HEK293 (cell line): ENCODE measurements around the gene BRD1.
A peak's percentile ranks its signal among the peaks of the same experiment; 100 is the strongest.

Experiments
- CTCF ChIA-PET: fragments of 350-600 bp; formaldehyde crosslinking; extraction: SDS; loops from one replicate; lab custom pipeline; 2021; ENCODE audit warnings: antibody characterized with exemption; lab: Yijun Ruan, JAX
- POLR2A ChIA-PET: fragments of 300-600 bp; formaldehyde crosslinking; extraction: SDS; loops from one replicate; lab custom pipeline; 2020; ENCODE audit warnings: antibody characterized with exemption, inconsistent platforms; lab: Yijun Ruan, JAX
- H3K27ac ChIP-seq: fragments of 200-500 bp; sonication (Bioruptor generic); 2 replicates; pipeline ENCODE4 v1.5.1; 2014; ENCODE audit warnings: low read depth, low read length, control low read depth, inconsistent platforms; ENCODE audit errors: extremely low read depth
- H3K36me3 ChIP-seq, 2 experiments: fragments of 200-500 bp in 1 of 2; sonication (Bioruptor generic) in 1 of 2; 1 replicate in 1 of 2; 2 replicates in 1 of 2; pipeline ENCODE4 v1.5.1; 2014 to 2017; ENCODE audit warnings: inconsistent platforms in 2 of 2, low read length in 2 of 2; ENCODE audit not compliant: control insufficient read depth in 2 of 2, insufficient read depth in 1 of 2
- H3K4me1 ChIP-seq: fragments of 200-500 bp; sonication (Bioruptor generic); 2 replicates; pipeline ENCODE4 v1.5.1; 2014; ENCODE audit warnings: mild to moderate bottlenecking, low read length, inconsistent platforms; ENCODE audit not compliant: control insufficient read depth, insufficient read depth
- H3K4me3 ChIP-seq: 2 replicates; pipeline ENCODE4 v1.5.1; 2011; ENCODE audit warnings: low read depth, mild to moderate bottlenecking, control low read depth, low read length, moderate library complexity
- H3K9me3 ChIP-seq: fragments of 200-500 bp; sonication (Bioruptor generic); 2 replicates; pipeline ENCODE4 v1.5.1; 2014; ENCODE audit warnings: low read depth, low read length, inconsistent platforms; ENCODE audit not compliant: control insufficient read depth, insufficient read depth
- HOXD13 ChIP-seq: sonication (generic); formaldehyde crosslinking; IDR thresholded peaks from 2 replicates; pipeline ENCODE4 v1.8.0; 2022; ENCODE audit warnings: missing genetic modification reagents, borderline replicate concordance
- REPIN1 ChIP-seq: fragments of 450-650 bp; formaldehyde crosslinking; IDR thresholded peaks from 2 replicates; pipeline ENCODE4 v1.5.1; 2017; ENCODE audit warnings: missing biosample characterization, missing genetic modification characterization, low read depth
- SETDB1 ChIP-seq: IDR thresholded peaks from one replicate; pipeline ENCODE4 v1.6.1; 2017; ENCODE audit warnings: mild to moderate bottlenecking, low read length, moderate library complexity, mixed read lengths; ENCODE audit not compliant: insufficient read length
- YY2 ChIP-seq: fragments of 450-650 bp; formaldehyde crosslinking; IDR thresholded peaks from 2 replicates; pipeline ENCODE4 v1.5.1; 2016; ENCODE audit warnings: missing biosample characterization, missing genetic modification characterization
- ZEB2 ChIP-seq: fragments of 450-650 bp; formaldehyde crosslinking; IDR thresholded peaks from 2 replicates; pipeline ENCODE4 v1.5.1; 2016; ENCODE audit warnings: missing biosample characterization, missing genetic modification characterization
- ZIC2 ChIP-seq: fragments of 450-650 bp; formaldehyde crosslinking; IDR thresholded peaks from 2 replicates; pipeline ENCODE4 v1.5.1; 2016; ENCODE audit warnings: missing biosample characterization, missing genetic modification characterization
- ZNF157 ChIP-seq: fragments of 450-650 bp; formaldehyde crosslinking; IDR thresholded peaks from 2 replicates; pipeline ENCODE4 v1.5.1; 2016; ENCODE audit warnings: missing biosample characterization, missing genetic modification characterization
- ZNF23 ChIP-seq: fragments of 450-650 bp; formaldehyde crosslinking; IDR thresholded peaks from 2 replicates; pipeline ENCODE4 v1.5.1; 2016; ENCODE audit warnings: missing biosample characterization, missing genetic modification characterization, borderline replicate concordance
- ZNF394 ChIP-seq: fragments of 450-650 bp; formaldehyde crosslinking; IDR thresholded peaks from 2 replicates; pipeline ENCODE4 v1.5.1; 2016; ENCODE audit warnings: missing biosample characterization, missing genetic modification characterization, mild to moderate bottlenecking, moderate library complexity, borderline replicate concordance
- ZNF544 ChIP-seq: fragments of 450-650 bp; formaldehyde crosslinking; IDR thresholded peaks from 2 replicates; pipeline ENCODE4 v1.5.0; 2017; ENCODE audit warnings: missing biosample characterization, missing genetic modification characterization
- ZNF571 ChIP-seq: fragments of 450-650 bp; formaldehyde crosslinking; IDR thresholded peaks from 2 replicates; pipeline ENCODE4 v1.5.0; 2017; ENCODE audit warnings: missing biosample characterization, missing genetic modification characterization
- ZNF626 ChIP-seq: fragments of 450-650 bp; sonication (Bioruptor Pico); formaldehyde crosslinking; IDR thresholded peaks from 2 replicates; pipeline ENCODE4 v1.5.1; 2018; ENCODE audit warnings: missing biosample characterization, missing genetic modification characterization, inconsistent platforms
- ZNF658 ChIP-seq: fragments of 450-650 bp; formaldehyde crosslinking; IDR thresholded peaks from 2 replicates; pipeline ENCODE4; 2016; ENCODE audit warnings: missing biosample characterization, missing genetic modification characterization
- ZNF707 ChIP-seq: fragments of 450-650 bp; formaldehyde crosslinking; IDR thresholded peaks from 2 replicates; pipeline ENCODE4 v1.5.1; 2016; ENCODE audit warnings: missing biosample characterization, missing genetic modification characterization
- ZNF768 ChIP-seq: fragments of 450-650 bp; formaldehyde crosslinking; IDR thresholded peaks from 2 replicates; pipeline ENCODE4 v1.5.1; 2018; ENCODE audit warnings: missing biosample characterization, mild to moderate bottlenecking, missing genetic modification characterization
- ZNF792 ChIP-seq: fragments of 450-650 bp; formaldehyde crosslinking; IDR thresholded peaks from 2 replicates; pipeline ENCODE4 v1.5.1; 2016; ENCODE audit warnings: missing biosample characterization, missing genetic modification characterization
- ZSCAN16 ChIP-seq: fragments of 450-650 bp; formaldehyde crosslinking; IDR thresholded peaks from 2 replicates; pipeline ENCODE4 v1.5.1; 2016; ENCODE audit warnings: missing biosample characterization, missing genetic modification characterization
- ZXDB ChIP-seq: fragments of 450-650 bp; formaldehyde crosslinking; IDR thresholded peaks from 2 replicates; pipeline ENCODE4 v1.5.1; 2016; ENCODE audit warnings: missing biosample characterization, missing genetic modification characterization
- TF ChIP-seq, protein P1 (sequence below): fragments of 450-650 bp; formaldehyde crosslinking; IDR thresholded peaks from 2 replicates; pipeline ENCODE4 v1.5.1; 2017; ENCODE audit warnings: missing biosample characterization, mild to moderate bottlenecking, missing genetic modification characterization, moderate library complexity
- TF ChIP-seq, protein P2 (sequence below): fragments of 450-650 bp; formaldehyde crosslinking; IDR thresholded peaks from 2 replicates; pipeline ENCODE4 v1.5.1; 2017; ENCODE audit warnings: missing biosample characterization, missing genetic modification characterization
- TF ChIP-seq, protein P3 (sequence below): fragments of 450-650 bp; formaldehyde crosslinking; conservative IDR thresholded peaks from 2 replicates; pipeline ENCODE4 v1.5.1; 2016; ENCODE audit warnings: low read depth, missing biosample characterization, missing genetic modification characterization

Gene BRD1

DNA sequence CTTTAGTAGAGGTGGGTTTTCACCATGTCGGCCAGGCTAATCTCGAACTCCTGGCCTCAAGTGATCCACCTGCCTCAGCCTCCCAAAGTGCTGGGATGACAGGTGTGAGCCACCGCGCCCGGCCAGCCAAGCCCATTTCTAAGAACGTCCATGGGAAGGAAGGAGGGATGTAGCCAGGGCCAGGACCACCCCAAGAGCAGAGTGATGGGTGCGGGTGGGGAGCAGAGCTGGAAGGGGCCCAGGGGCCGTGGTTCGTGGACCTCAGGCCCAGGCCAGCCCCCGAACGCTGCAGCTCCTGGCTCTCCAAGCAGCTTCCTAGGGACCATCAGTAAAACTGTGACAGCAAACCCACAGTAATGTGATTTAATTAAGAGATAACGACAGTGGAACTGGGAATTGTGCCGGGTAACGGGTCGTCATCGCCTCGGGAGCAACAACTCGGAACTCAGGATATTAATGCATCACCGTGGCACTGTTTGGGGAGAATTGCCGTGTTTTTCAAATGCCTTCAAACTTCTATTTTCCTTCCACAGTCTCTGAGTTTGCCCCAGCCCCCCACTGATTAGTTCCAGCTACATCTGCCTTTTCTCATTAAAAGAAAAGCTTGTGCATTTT is 74.3 kb downstream of the BRD1 start (continued):
- TF ChIP-seq ZNF157 (tag by site-specific recombination) (no peak), ZNF658 (tag by site-specific recombination) (no peak)

DNA sequence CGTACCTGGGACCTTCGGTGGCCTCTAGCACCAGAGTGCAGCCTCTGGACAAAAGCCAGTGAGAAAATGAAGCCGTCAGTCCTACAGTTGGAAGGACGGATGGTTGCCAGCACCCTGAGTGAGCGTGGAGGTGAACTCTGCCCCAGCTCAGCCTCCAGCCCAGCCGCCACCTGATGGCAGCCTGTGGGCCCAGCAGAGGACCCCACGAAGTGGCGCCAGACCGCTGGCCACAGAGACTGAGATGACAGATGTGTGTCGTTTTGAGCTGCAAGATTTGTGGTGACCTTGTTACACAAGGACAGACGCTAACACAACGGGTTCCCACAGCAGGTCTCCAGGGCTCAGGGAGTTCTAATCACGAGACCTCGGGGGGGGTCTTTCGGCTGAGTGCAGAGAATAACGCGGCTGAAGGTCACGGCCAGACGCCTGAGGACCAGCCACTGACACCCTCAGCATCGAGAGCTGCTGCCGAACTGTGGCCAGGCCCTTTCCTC is 75.0 kb downstream of the BRD1 start:
- POLR2A ChIA-PET: interaction anchor here (0.6 kb wide), 1 partner anchor 118 kb away, joined by 3 read pairs; no protein-coding TSS in a partner anchor
- Histone ChIP-seq H3K9me3 (no peaks in the 10 kb centered on the region), H3K4me3 (no peak overlapping the region), H3K36me3 (no peaks in the 10 kb centered on the region), H3K4me1 (no peaks in the 10 kb centered on the region), H3K27ac (no peak overlapping the region)
- TF ChIP-seq, protein P1, sequence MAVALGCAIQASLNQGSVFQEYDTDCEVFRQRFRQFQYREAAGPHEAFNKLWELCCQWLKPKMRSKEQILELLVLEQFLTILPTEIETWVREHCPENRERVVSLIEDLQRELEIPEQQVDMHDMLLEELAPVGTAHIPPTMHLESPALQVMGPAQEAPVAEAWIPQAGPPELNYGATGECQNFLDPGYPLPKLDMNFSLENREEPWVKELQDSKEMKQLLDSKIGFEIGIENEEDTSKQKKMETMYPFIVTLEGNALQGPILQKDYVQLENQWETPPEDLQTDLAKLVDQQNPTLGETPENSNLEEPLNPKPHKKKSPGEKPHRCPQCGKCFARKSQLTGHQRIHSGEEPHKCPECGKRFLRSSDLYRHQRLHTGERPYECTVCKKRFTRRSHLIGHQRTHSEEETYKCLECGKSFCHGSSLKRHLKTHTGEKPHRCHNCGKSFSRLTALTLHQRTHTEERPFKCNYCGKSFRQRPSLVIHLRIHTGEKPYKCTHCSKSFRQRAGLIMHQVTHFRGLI (tag by site-specific recombination): no peak
- peak; percentile 51; the same call in 1 of the 2 replicates for TF ChIP-seq ZIC2
- CTCF ChIA-PET: no interaction called here

DNA sequence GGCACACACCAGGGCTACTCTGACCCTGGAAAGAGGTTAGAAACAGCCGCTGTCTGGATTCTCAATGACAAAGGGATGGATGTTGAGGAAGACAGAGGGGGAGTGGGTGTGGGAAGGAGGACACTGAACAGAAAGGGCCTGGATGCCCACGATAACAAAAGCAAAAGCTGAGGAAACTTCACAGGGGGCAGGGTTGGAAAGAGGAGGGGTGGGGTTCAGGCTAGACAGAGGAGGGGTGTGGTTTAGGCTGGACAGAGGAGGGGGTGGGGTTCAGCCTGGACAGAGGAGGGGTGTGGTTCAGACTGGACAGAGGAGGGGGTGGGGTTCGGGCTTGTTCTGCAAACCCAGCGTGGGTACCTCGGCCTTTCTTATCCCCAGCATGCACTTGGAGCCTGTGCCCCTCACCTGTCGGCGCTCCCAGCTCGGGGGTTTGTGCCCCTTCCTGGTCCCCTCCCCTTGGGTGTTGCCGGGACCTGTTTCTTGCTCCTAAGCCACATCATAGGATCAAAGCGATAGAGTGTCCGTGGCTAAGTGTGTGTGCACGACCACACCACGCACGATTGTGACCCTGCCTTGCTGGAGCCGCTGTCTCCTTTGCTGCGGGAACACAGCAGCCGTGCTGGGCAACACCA is 75.6 kb downstream of the BRD1 start:
- no peak overlapping the region for H3K27ac ChIP-seq
- no peaks in the 10 kb centered on the region for H3K9me3 ChIP-seq
- no peaks in the 10 kb centered on the region for H3K4me1 ChIP-seq
- no peak overlapping the region for H3K4me3 ChIP-seq
- H3K36me3 ChIP-seq: no peaks in the 10 kb centered on the region
- TF ChIP-seq ZXDB (no peak), ZNF23 (tag by site-specific recombination) (no peak), ZNF544 (no peak)
- TF ChIP-seq, protein P2, sequence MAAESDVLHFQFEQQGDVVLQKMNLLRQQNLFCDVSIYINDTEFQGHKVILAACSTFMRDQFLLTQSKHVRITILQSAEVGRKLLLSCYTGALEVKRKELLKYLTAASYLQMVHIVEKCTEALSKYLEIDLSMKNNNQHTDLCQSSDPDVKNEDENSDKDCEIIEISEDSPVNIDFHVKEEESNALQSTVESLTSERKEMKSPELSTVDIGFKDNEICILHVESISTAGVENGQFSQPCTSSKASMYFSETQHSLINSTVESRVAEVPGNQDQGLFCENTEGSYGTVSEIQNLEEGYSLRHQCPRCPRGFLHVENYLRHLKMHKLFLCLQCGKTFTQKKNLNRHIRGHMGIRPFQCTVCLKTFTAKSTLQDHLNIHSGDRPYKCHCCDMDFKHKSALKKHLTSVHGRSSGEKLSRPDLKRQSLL (tag by site-specific recombination): no peak
- TF ChIP-seq, all 188 proteins: peak for 0
- ChIA-PET CTCF (no interaction called here), POLR2A (interaction anchor here (0.6 kb wide), 1 partner anchor 118 kb away, joined by 3 read pairs; no protein-coding TSS in a partner anchor)

DNA sequence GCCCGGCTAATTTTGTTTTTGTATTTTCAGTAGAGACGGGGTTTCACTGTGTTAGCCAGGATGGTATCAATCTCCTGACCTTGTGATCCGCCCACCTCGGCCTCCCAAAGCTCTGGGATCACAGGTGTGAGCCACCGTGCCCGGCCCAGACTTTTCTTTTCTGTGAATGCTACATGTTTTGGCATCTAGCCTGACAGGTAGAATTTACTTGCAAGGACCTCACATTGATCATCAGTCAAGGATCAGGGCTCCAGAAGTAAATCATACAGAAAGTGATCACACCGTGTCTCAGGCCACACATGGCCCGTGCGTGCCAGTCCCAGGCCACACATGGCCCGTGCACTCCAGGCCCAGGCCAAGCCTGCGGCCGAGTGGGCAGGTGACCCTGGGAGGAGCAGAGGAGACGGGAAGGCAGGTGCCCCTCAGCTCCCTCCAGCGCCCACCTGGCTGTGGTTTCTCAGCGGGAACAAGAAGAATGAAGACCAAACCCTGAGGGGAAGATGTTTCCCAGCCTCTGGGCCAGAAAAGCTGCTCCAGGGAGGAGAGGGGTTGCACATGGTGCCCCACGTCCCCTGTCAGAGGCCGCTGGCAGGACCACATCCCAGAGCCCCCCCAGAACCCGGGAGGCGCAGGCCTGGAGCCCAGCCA is 76.2 kb downstream of the BRD1 start:
- no peaks in the 10 kb centered on the region for H3K9me3 ChIP-seq
- no peak overlapping the region for H3K4me3 ChIP-seq
- CTCF ChIA-PET: no interaction called here
- H3K36me3 ChIP-seq: no peaks in the 10 kb centered on the region
- H3K4me1 ChIP-seq: no peaks in the 10 kb centered on the region
- H3K27ac ChIP-seq: no peak overlapping the region
- POLR2A ChIA-PET: no interaction called here
- TF ChIP-seq REPIN1 (no peak), ZSCAN16 (no peak), ZNF707 (tag by site-specific recombination) (no peak), SETDB1 (no peak), ZNF768 (tag by site-specific recombination) (no peak), ZIC2 (no peak), ZNF394 (tag by site-specific recombination) (no peak), ZNF626 (no peak), ZNF792 (tag by site-specific recombination) (no peak), YY2 (tag by site-specific recombination) (no peak), HOXD13 (no peak), ZEB2 (no peak), ZNF571 (tag by site-specific recombination) (no peak)
- TF ChIP-seq, protein P3, sequence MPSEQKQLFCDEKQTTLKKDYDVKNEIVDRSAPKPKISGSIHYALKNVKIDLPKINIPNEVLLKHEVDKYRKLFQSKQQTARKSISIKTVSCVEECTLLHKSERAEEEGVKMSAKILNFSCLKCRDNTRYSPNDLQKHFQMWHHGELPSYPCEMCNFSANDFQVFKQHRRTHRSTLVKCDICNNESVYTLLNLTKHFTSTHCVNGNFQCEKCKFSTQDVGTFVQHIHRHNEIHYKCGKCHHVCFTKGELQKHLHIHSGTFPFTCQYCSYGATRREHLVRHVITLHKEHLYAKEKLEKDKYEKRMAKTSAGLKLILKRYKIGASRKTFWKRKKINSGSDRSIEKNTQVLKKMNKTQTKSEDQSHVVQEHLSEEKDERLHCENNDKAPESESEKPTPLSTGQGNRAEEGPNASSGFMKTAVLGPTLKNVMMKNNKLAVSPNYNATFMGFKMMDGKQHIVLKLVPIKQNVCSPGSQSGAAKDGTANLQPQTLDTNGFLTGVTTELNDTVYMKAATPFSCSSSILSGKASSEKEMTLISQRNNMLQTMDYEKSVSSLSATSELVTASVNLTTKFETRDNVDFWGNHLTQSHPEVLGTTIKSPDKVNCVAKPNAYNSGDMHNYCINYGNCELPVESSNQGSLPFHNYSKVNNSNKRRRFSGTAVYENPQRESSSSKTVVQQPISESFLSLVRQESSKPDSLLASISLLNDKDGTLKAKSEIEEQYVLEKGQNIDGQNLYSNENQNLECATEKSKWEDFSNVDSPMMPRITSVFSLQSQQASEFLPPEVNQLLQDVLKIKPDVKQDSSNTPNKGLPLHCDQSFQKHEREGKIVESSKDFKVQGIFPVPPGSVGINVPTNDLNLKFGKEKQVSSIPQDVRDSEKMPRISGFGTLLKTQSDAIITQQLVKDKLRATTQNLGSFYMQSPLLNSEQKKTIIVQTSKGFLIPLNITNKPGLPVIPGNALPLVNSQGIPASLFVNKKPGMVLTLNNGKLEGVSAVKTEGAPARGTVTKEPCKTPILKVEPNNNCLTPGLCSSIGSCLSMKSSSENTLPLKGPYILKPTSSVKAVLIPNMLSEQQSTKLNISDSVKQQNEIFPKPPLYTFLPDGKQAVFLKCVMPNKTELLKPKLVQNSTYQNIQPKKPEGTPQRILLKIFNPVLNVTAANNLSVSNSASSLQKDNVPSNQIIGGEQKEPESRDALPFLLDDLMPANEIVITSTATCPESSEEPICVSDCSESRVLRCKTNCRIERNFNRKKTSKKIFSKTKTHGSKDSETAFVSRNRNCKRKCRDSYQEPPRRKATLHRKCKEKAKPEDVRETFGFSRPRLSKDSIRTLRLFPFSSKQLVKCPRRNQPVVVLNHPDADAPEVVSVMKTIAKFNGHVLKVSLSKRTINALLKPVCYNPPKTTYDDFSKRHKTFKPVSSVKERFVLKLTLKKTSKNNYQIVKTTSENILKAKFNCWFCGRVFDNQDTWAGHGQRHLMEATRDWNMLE (tag by site-specific recombination): no peak
